ENCODE measurements around the gene KRT1. TPM values are rescaled to one million over a fixed set of nuclear protein-coding genes. Genes with fewer than 3 reads are reported as not detected.
"Not testable (repeated sequence)": the region's sequence is repeated elsewhere in the genome, so short reads cannot be mapped to it uniquely, and the experiment has no call there.

The KRT1 gene
- polyA plus RNA-seq, 1 donor from 2014 or later, result not detected

- TF ChIP-seq EZH2 (IDR thresholded peaks at IDR 0.05; ENCODE audit: borderline replicate concordance, insufficient read depth, low read length, poor library complexity, severe bottlenecking), result peak; percentile 11
- TF ChIP-seq CTCF (IDR thresholded peaks at IDR 0.05; ENCODE audit: poor library complexity, severe bottlenecking), result no peak
- Histone ChIP-seq H3K4me3 (ENCODE audit: low read length) (peak overlapping the region; percentile 60), H3K4me2 (ENCODE audit: low read length) (no peak overlapping the region), H2AFZ (ENCODE audit: low read depth, low read length) (no peak overlapping the region), H3K9me2 (ENCODE audit: insufficient read depth, low read length) (no peaks in the 10 kb centered on the region), H3K27me3 (ENCODE audit: insufficient read depth, low read depth, low read length) (peaks cover 33% of the 10 kb centered on the region), H3K27ac (ENCODE audit: low read length) (no peak overlapping the region), H3K9me3 (ENCODE audit: low read length) (no peaks in the 10 kb centered on the region), H3F3A (ENCODE audit: insufficient read depth, low read length, poor library complexity, severe bottlenecking) (no peaks in the 10 kb centered on the region), H4K20me1 (ENCODE audit: insufficient read depth) (no peaks in the 10 kb centered on the region), H3K9ac (ENCODE audit: low read length) (no peak overlapping the region), H3K36me3 (ENCODE audit: insufficient read depth, low read length) (no peaks in the 10 kb centered on the region), H3K79me2 (replicated peaks; ENCODE audit: insufficient read depth, low read length) (no peaks in the 10 kb centered on the region)
These were observed 34.0 kb upstream of the KRT1 start for GRCh38 chr12:52713960-52714886.

- not testable (repeated sequence) for H3K9ac ChIP-seq (ENCODE audit: low read length); H3K79me2 ChIP-seq (replicated peaks; ENCODE audit: insufficient read depth, low read length); H3F3A ChIP-seq (ENCODE audit: insufficient read depth, low read length, poor library complexity, severe bottlenecking); H2AFZ ChIP-seq (ENCODE audit: low read depth, low read length); H4K20me1 ChIP-seq (ENCODE audit: insufficient read depth); H3K4me2 ChIP-seq (ENCODE audit: low read length); H3K27ac ChIP-seq (ENCODE audit: low read length); H3K9me2 ChIP-seq (ENCODE audit: insufficient read depth, low read length); H3K9me3 ChIP-seq (ENCODE audit: low read length); H3K36me3 ChIP-seq (ENCODE audit: insufficient read depth, low read length); H3K4me3 ChIP-seq (ENCODE audit: low read length)
- H3K27me3 ChIP-seq (ENCODE audit: insufficient read depth, low read depth, low read length), result peaks cover 33% of the 10 kb centered on the region
These were observed 31.9 kb upstream of the KRT1 start for GRCh38 chr12:52712122-52712521.

GRCh38 chr12:52710730-52711129, 30.5 kb upstream of the KRT1 start:
- no peaks in the 10 kb centered on the region for H3F3A ChIP-seq (ENCODE audit: insufficient read depth, low read length, poor library complexity, severe bottlenecking)
- H3K79me2 ChIP-seq (replicated peaks; ENCODE audit: insufficient read depth, low read length), result no peaks in the 10 kb centered on the region
- no peak overlapping the region for H3K4me2 ChIP-seq (ENCODE audit: low read length)
- no peak overlapping the region for H3K27ac ChIP-seq (ENCODE audit: low read length)
- H3K9ac ChIP-seq (ENCODE audit: low read length), result no peak overlapping the region
- TF ChIP-seq TAF1 (IDR thresholded peaks at IDR 0.05; ENCODE audit: low read depth) (no peak), EZH2 (IDR thresholded peaks at IDR 0.05; ENCODE audit: borderline replicate concordance, insufficient read depth, low read length, poor library complexity, severe bottlenecking) (no peak), EP300 (conservative IDR thresholded peaks at IDR 0.05; ENCODE audit: poor library complexity, severe bottlenecking) (no peak), POLR2AphosphoS5 (IDR thresholded peaks at IDR 0.05) (no peak), RAD21 (conservative IDR thresholded peaks at IDR 0.05) (no peak), REST (IDR thresholded peaks at IDR 0.05; ENCODE audit: borderline replicate concordance) (no peak), CTCF (IDR thresholded peaks at IDR 0.05; ENCODE audit: poor library complexity, severe bottlenecking) (no peak), MXI1 (conservative IDR thresholded peaks at IDR 0.05; ENCODE audit: poor library complexity, severe bottlenecking) (no peak), SMC3 (conservative IDR thresholded peaks at IDR 0.05; ENCODE audit: poor library complexity) (no peak)
- no peak overlapping the region for H2AFZ ChIP-seq (ENCODE audit: low read depth, low read length)
- H3K27me3 ChIP-seq (ENCODE audit: insufficient read depth, low read depth, low read length), result peaks cover 29% of the 10 kb centered on the region
- no peak overlapping the region for H3K4me3 ChIP-seq (ENCODE audit: low read length)
- no peaks in the 10 kb centered on the region for H3K36me3 ChIP-seq (ENCODE audit: insufficient read depth, low read length)
- H3K9me3 ChIP-seq (ENCODE audit: low read length), result no peaks in the 10 kb centered on the region
- no peaks in the 10 kb centered on the region for H3K9me2 ChIP-seq (ENCODE audit: insufficient read depth, low read length)
- H4K20me1 ChIP-seq (ENCODE audit: insufficient read depth), result no peaks in the 10 kb centered on the region

All from neural cell (in vitro differentiated cells).